AG09309 (cell line): ENCODE data around the gene LRIG3.

ENCODE experiments used
- DNase-seq: peaks from one replicate; pipeline ENCODE4 v3.0.0-alpha.2; 2010; ENCODE audit warnings: low read depth
- H3K4me3 ChIP-seq: 2 replicates; pipeline ENCODE4 v1.5.1; 2011; ENCODE audit warnings: mild to moderate bottlenecking, low read depth, low read length, moderate library complexity; ENCODE audit not compliant: control insufficient read depth
- CTCF ChIP-seq: IDR thresholded peaks from 2 replicates; pipeline ENCODE4 v1.5.1; 2011; ENCODE audit warnings: mild to moderate bottlenecking, low read depth, low read length, inconsistent platforms; ENCODE audit not compliant: insufficient read depth, control insufficient read depth; ENCODE audit errors: missing control alignments

Gene LRIG3

GRCh38 chr12:58917699-58918468 is 2.4 kb downstream of the LRIG3 start:
- no peak for DNase-seq
- TF ChIP-seq CTCF, result no peak
- peak overlapping the region; percentile 80 for H3K4me3 ChIP-seq

- TF ChIP-seq CTCF, result no peak
- H3K4me3 ChIP-seq, result peak overlapping the region; percentile 80
- DNase-seq, result peak; percentile 31
Measured at GRCh38 chr12:58916921-58917511, 3.3 kb downstream of the LRIG3 start.

DNA sequence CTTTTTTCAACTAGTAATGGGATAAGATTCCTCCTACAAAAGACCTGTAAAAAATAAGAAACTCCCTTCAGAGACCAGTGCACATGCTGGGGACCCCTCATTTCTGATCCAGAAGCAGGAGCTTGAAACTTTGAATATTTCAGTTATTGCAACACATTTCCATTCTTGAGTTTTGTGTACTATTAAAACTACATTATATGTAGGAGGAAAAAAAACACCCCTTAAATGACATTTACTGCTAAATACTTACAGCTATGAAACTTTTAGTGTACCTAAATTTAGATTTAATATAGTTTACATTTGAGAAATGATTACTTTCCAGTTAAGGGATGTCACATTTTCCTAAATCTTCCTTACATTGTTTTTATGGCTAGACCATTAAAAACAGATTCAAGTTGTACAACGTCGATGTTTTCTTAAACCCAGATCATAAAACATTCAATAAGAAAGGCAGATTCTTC is 4.1 kb downstream of the LRIG3 start:
- H3K4me3 ChIP-seq, result no peak overlapping the region
- no peak for TF ChIP-seq CTCF
- DNase-seq, result no peak

DNA sequence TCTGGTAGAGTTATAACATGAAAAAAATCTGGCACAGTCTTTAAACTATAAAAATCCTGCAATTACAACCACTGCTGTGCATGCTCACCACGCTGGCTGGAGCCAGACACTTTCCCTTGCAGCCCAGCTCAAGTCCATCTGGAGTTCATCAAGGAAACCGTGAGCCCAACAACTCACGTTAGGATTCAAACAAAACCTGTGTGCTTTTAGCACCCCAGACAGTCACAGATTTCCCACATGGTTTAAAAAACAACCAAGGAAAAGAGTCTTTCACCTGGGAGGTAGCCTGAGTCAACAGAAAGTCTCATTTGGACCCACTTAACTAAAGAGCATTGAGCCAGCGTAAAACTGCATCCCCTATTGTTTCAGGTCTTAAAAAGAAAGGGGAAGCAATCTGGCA is 4.7 kb downstream of the LRIG3 start:
- TF ChIP-seq CTCF, result no peak
- H3K4me3 ChIP-seq, result peak overlapping the region; percentile 4; the same call in 1 of the 2 replicates
- peak; percentile 63 for DNase-seq

- DNase-seq, result no peak
- no peak overlapping the region for H3K4me3 ChIP-seq
- TF ChIP-seq CTCF, result no peak
Measured at GRCh38 chr12:58915037-58915436, 5.3 kb downstream of the LRIG3 start.

GRCh38 chr12:58914457-58914856 is 5.8 kb downstream of the LRIG3 start:
- no peak overlapping the region for H3K4me3 ChIP-seq
- TF ChIP-seq CTCF, result no peak
- DNase-seq, result no peak
